ENCODE results near the gene HDDC2.

Gene HDDC2, protein sequence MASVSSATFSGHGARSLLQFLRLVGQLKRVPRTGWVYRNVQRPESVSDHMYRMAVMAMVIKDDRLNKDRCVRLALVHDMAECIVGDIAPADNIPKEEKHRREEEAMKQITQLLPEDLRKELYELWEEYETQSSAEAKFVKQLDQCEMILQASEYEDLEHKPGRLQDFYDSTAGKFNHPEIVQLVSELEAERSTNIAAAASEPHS

DNA sequence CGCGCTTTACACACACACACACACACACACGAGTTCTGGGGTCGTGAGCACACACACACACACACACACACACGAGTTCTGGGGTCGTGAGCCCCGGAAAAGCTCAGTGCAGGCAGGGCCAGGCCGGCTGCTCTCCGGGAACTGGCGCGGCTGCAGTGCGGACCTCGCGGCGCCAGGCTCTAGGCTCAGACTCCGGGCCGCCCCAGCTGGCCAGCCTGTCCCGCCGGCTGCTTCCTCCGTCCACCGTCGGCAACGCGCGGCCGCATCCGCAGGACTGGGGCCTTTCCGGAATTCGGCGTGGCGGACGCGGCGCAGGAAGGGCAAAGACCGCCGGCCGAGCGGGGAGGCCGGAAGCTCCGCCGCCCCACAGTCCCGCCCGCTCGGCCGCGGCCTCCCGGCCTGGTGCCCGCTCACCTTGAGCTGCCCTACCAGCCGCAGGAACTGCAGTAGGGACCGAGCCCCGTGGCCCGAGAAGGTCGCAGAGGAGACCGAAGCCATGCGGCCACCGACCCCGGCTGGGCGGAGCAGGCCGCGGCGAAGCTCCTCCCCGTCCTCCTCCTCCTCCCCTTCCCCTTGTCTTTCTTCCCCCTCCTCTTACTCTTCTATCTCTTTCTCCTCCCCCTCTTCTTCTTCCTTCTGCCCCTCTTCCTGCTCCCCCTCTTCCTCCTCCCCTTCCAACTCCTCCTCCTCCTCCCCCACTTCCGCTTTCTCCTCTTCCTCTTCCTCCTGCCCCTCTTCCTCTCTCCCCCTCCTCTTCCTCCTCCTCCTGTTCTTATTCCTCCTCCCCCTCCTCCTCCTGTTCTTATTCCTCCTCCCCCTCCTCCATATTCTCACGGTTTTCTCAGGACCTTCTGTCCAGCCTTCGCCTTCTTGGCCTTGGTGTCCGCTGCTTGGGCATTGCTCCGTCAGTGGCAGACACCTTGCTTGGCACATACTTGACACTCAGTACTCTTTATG, at the start of gene HDDC2:
HDDC2 (minus strand) TSS at position 533 of the 957 bp plus-strand sequence; CDS start at position 498, 35 bp downstream.
- H3K4me3 ChIP-seq (ENCODE audit: low read depth, low read length), result peak within 1 kb of the TSS; percentile 94
- peak; percentile 81 for DNase-seq (ENCODE audit: low read depth)
- TF ChIP-seq, protein P1, sequence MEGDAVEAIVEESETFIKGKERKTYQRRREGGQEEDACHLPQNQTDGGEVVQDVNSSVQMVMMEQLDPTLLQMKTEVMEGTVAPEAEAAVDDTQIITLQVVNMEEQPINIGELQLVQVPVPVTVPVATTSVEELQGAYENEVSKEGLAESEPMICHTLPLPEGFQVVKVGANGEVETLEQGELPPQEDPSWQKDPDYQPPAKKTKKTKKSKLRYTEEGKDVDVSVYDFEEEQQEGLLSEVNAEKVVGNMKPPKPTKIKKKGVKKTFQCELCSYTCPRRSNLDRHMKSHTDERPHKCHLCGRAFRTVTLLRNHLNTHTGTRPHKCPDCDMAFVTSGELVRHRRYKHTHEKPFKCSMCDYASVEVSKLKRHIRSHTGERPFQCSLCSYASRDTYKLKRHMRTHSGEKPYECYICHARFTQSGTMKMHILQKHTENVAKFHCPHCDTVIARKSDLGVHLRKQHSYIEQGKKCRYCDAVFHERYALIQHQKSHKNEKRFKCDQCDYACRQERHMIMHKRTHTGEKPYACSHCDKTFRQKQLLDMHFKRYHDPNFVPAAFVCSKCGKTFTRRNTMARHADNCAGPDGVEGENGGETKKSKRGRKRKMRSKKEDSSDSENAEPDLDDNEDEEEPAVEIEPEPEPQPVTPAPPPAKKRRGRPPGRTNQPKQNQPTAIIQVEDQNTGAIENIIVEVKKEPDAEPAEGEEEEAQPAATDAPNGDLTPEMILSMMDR (IDR thresholded peaks at IDR 0.05; ENCODE audit: insufficient read depth, low read depth, low read length, missing control alignments), result no peak

DNA sequence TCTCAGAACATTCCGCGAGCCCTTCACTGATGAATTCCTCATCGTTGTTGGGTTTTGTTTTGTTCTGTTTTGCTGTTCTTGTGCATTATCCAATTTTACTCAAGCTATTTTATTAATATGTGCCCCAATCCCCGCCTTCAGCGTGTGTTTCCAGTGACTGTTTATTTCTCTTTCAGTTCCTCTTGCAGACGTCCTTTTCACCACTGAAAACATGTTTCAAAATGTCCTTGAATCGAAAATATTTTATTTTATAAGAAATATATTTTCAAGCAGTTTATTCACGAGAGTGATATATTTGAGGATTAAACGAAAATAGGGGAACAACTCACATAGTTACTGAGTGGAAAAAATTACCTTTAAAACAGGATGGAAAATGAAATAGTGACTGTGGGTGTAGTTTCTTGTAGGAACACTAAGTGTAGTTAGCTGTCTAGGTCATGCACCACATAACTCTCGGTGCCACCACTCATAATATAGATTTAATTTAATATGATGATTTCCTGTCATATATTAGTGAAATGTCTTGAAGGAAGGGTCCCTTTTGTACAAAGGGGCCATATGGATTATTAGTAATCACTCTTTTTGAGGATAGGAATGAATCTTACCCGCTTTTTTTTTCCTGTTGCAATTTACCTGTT, 45.3 kb upstream of the HDDC2 start:
- no peak overlapping the region; the same call in 1 of the 2 replicates for H3K4me3 ChIP-seq (ENCODE audit: low read depth, low read length)
- TF ChIP-seq, protein P1 (IDR thresholded peaks at IDR 0.05; ENCODE audit: insufficient read depth, low read depth, low read length, missing control alignments), result no peak
- DNase-seq (ENCODE audit: low read depth), result peak; percentile 44

DNA sequence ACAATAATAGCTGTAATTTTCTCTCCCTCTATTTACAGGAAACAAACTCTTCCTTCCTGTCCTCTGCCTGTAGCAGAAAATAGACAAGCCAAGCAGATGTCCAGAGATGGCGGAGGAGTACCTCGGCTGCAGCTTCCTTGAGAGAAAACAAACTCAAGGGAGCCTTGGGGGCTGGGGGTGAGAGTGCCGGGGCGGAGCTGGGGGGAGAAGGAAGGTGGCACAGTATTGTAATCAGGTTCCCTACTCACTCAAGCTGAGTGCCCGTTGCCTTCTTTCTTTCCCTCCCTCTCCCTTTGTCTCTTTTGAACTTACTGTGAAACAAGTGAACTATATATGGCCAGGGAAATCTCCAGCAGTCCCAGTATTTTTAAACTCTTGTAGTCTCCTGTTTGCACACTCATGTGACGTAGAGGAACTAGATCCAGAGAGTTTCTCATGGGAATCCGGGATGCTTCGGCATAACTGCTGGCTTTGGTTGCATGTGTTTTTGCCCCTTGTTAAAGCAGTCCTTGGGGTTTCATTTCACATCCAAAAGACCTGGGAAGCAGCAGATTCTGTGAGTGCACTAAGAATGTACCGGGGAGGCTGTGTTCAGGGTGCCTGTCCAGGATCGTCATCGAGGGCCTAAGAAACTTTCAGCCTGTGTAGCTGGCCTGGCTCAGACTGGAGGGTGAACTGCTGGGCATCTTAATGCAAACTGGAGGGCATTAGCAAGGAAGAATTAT, 44.6 kb upstream of the HDDC2 start:
- peak; percentile 34 for DNase-seq (ENCODE audit: low read depth)
- peak overlapping the region; percentile 30 for H3K4me3 ChIP-seq (ENCODE audit: low read depth, low read length)
- TF ChIP-seq, protein P1 (IDR thresholded peaks at IDR 0.05; ENCODE audit: insufficient read depth, low read depth, low read length, missing control alignments), result no peak

DNA sequence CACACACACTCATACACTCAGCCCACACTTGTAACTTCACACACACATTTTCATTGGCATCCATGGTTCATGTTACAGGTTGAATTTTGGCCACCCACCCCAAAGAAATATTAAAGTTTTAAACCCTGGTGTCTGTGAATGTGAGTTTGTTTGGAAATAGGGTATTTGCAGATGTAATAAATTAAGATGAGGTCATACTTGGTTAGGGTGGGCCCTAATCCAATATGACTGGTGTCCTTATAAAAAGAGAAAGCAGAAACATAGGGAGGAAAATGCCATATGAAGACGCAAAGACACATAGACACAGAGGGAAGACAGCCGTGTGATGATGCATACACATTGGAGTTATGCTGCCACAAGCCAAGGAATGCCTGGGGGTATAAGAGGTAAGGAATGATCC, 39.7 kb upstream of the HDDC2 start:
- TF ChIP-seq, protein P1 (IDR thresholded peaks at IDR 0.05; ENCODE audit: insufficient read depth, low read depth, low read length, missing control alignments), result no peak
- no peak overlapping the region for H3K4me3 ChIP-seq (ENCODE audit: low read depth, low read length)
- DNase-seq (ENCODE audit: low read depth), result no peak

DNA sequence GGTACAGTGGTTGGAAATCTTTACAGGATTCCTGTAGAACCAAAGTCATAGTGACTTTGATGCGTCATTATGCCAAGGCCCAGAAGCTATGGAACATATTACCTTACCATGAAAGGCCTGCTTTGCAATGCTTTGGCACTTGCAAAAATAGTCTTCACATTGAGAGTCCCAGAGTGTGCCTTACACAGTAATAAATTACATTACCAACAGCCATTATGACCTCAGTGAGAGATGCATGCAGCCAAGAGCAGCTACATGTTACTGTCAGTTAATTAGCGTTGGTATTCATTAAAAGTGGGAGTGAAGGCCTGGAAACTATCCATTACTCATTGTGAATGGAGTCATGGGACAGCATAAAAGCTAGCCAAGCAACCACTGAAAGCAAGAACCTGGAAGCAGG, 39.2 kb upstream of the HDDC2 start:
- H3K4me3 ChIP-seq (ENCODE audit: low read depth, low read length), result no peak overlapping the region
- TF ChIP-seq, protein P1 (IDR thresholded peaks at IDR 0.05; ENCODE audit: insufficient read depth, low read depth, low read length, missing control alignments), result no peak
- no peak for DNase-seq (ENCODE audit: low read depth)

DNA sequence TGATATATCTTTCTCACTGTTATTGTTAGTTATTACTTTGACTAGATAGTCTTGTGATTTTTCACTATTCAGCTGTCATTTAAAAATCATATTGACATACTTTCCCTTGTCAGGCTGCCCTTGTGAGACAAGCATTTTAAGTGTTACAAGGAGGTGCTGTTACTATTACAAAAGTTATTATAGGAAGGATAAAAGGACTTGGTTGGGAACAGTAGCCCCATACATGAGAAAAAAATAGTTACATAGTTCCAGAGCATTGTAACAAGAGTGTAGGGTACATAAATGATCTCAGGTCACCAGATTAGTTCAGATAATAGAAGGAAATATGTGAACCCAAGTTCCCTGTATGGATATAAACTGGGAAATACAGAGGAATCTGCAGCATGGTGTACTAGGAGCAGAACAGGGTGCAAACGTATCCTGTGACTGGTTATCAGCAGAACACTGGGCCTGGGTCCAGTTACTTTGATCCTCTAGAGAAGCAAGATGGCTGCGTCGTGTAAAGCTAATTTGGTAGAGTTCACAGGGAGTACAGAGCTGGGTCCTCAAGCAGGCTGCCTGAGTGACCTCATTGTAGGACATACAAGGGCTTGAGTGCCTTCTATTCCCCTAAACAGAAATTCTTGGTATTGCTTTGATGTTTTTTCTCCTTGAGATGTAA, 38.5 kb upstream of the HDDC2 start:
- H3K4me3 ChIP-seq (ENCODE audit: low read depth, low read length), result no peak overlapping the region
- no peak for DNase-seq (ENCODE audit: low read depth)
- TF ChIP-seq, protein P1 (IDR thresholded peaks at IDR 0.05; ENCODE audit: insufficient read depth, low read depth, low read length, missing control alignments), result no peak
